ENCODE data around the gene DROSHA. TPM values are rescaled to one million over a fixed set of nuclear protein-coding genes. Genes with fewer than 3 reads are reported as not detected.

DROSHA gene
- 29.8 and 56.0 TPM in 2 replicates for total RNA-seq

DNA sequence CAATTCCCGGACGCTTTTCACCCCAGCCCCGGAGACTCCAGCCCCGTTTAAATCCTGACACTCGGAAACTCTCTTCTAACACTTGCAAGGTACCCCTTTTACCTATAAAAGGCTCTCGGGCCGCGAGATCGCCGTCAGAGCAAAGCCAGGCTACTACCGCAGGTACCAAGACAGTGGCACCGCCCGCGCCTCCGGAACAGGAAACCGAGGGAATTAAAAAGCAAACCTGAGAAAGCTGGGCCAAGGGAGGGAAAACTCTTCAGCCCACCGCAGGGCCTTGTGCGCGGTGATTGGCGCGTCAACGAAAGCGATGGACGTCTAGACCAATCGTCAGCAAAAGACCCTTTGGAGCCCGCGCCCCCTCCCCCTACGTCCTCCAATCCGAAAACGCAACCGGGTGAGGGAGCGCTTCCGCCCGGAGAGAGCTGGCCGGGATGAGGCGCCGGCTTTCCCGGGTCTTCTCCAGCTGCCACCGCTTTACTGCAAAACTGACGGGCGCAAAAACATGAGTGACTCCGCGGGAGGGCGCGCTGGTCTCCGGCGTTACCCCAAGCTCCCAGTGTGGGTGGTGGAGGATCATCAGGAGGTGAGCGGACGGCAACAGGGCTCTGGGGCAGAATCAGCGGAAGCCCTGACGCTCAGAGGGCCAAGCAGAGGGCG, at the start of gene DROSHA, which contains the start of gene C5orf22:
Gene DROSHA, minus strand, starts transcription at position 206 of the 660 bp plus-strand sequence. CDS start 3,034 bp downstream, outside the sequence.
Gene C5orf22, plus strand, starts transcription at position 414 of the 660 bp plus-strand sequence. Its CDS starts 92 bp downstream, at position 506.

Small RNA genes lying within 50 kb of the gene (small RNA-seq; reads per million reads assigned to genes)
- gene RF00019 (ENCODE audit: low replicate concordance): not detected

Other genes starting within 250 kb of the DROSHA start
- 21.9 and 25.5 TPM in 2 replicates for gene C5orf22, start 208 bp upstream of the DROSHA start, total RNA-seq
- 0.44 and 5.3 TPM in 2 replicates for gene PDZD2, start 107.0 kb upstream of the DROSHA start, total RNA-seq

Measured in placental pericyte (primary cell).